H9 (cell line): ENCODE data around the gene GABRB1. TPM values are rescaled to one million over a fixed set of nuclear protein-coding genes. Genes with fewer than 3 reads are reported as not detected.

ENCODE experiments used
- DNase-seq: peaks from one replicate; pipeline ENCODE4 v3.0.0-alpha.2; 2017
- H2AFZ ChIP-seq: one replicate; pipeline ENCODE4 v1.6.1; 2013; ENCODE audit warnings: mild to moderate bottlenecking, low read length, control low read depth, moderate library complexity
- H2AK5ac ChIP-seq: 2 replicates; pipeline ENCODE4 v1.6.1; 2013; ENCODE audit warnings: low read length, control low read depth, mixed read lengths; ENCODE audit not compliant: insufficient read length
- H2BK120ac ChIP-seq: one replicate; pipeline ENCODE4 v1.6.1; 2013; ENCODE audit warnings: low read depth, mild to moderate bottlenecking, low read length, control low read depth, inconsistent platforms; ENCODE audit not compliant: poor library complexity, severe bottlenecking
- H2BK12ac ChIP-seq: 2 replicates; pipeline ENCODE4 v1.6.1; 2013; ENCODE audit warnings: low read length, control low read depth, mixed read lengths, low read depth; ENCODE audit not compliant: insufficient read length
- H2BK15ac ChIP-seq: 2 replicates; pipeline ENCODE4 v1.6.1; 2013; ENCODE audit warnings: low read depth, low read length, control low read depth
- H2BK20ac ChIP-seq: one replicate; pipeline ENCODE4 v1.6.1; 2013; ENCODE audit warnings: low read depth, mild to moderate bottlenecking, low read length, control low read depth, inconsistent platforms; ENCODE audit not compliant: poor library complexity, severe bottlenecking
- H2BK5ac ChIP-seq: 2 replicates; pipeline ENCODE4 v1.6.1; 2013; ENCODE audit warnings: low read length, control low read depth, mixed read lengths; ENCODE audit not compliant: insufficient read length
- H3K14ac ChIP-seq: 2 replicates; pipeline ENCODE4 v1.6.1; 2013; ENCODE audit warnings: low read length, control low read depth; ENCODE audit not compliant: insufficient read depth
- H3K18ac ChIP-seq: 2 replicates; pipeline ENCODE4 v1.6.1; 2013; ENCODE audit warnings: low read depth, mild to moderate bottlenecking, mixed read lengths, low read length, control low read depth; ENCODE audit not compliant: insufficient read length
- H3K23ac ChIP-seq: 2 replicates; pipeline ENCODE4 v1.6.1; 2013; ENCODE audit warnings: low read length, control low read depth, mixed read lengths, low read depth; ENCODE audit not compliant: insufficient read length
- H3K23me2 ChIP-seq: 2 replicates; pipeline ENCODE4 v1.6.1; 2013; ENCODE audit warnings: low read depth, mild to moderate bottlenecking, mixed read lengths, low read length, control low read depth; ENCODE audit not compliant: insufficient read length, poor library complexity, severe bottlenecking
- H3K27ac ChIP-seq: 2 replicates; pipeline ENCODE4 v1.5.1; 2013; ENCODE audit warnings: low read length, control low read depth, mixed read lengths, low read depth; ENCODE audit not compliant: insufficient read length
- H3K27me3 ChIP-seq: 2 replicates; pipeline ENCODE4 v1.6.1; 2013; ENCODE audit warnings: low read length, control low read depth, inconsistent platforms; ENCODE audit not compliant: insufficient read depth
- H3K4ac ChIP-seq: 2 replicates; pipeline ENCODE4 v1.6.1; 2013; ENCODE audit warnings: low read depth, mild to moderate bottlenecking, control low read depth, inconsistent platforms, low read length, moderate library complexity
- H3K4me1 ChIP-seq: 2 replicates; pipeline ENCODE4 v1.6.1; 2013; ENCODE audit warnings: low read length, control low read depth, inconsistent platforms; ENCODE audit not compliant: insufficient read depth
- H3K4me2 ChIP-seq: 2 replicates; pipeline ENCODE4 v1.6.1; 2013; ENCODE audit warnings: low read length, control low read depth, mixed read lengths; ENCODE audit not compliant: insufficient read length, insufficient read depth
- H3K56ac ChIP-seq: 2 replicates; pipeline ENCODE4 v1.6.1; 2013; ENCODE audit warnings: low read depth, mild to moderate bottlenecking, mixed read lengths, low read length, control low read depth; ENCODE audit not compliant: insufficient read length
- H3K79me1 ChIP-seq: 2 replicates; pipeline ENCODE4 v1.6.1; 2013; ENCODE audit warnings: low read depth, mild to moderate bottlenecking, moderate library complexity, low read length, control low read depth, inconsistent platforms; ENCODE audit not compliant: insufficient read depth, poor library complexity, severe bottlenecking
- H3K79me2 ChIP-seq: 2 replicates; pipeline ENCODE4 v1.6.1; 2013; ENCODE audit warnings: low read length, control low read depth, inconsistent platforms; ENCODE audit not compliant: insufficient read depth
- H3K9ac ChIP-seq: 2 replicates; pipeline ENCODE4 v1.6.1; 2013; ENCODE audit warnings: low read length, control low read depth, mixed read lengths; ENCODE audit not compliant: insufficient read length; ENCODE audit errors: extremely low read depth
- H3K9me3 ChIP-seq: one replicate; pipeline ENCODE4 v1.6.1; 2013; ENCODE audit warnings: low read depth, low read length, inconsistent platforms; ENCODE audit not compliant: control insufficient read depth
- H3T11ph ChIP-seq: one replicate; pipeline ENCODE4 v1.6.1; 2013; ENCODE audit warnings: mild to moderate bottlenecking, low read length, control low read depth, inconsistent platforms
- H4K20me1 ChIP-seq: one replicate; pipeline ENCODE4 v1.6.1; 2013; ENCODE audit not compliant: control insufficient read depth, insufficient read length, insufficient read depth
- H4K5ac ChIP-seq: 2 replicates; pipeline ENCODE4 v1.6.1; 2013; ENCODE audit warnings: low read depth, mild to moderate bottlenecking, mixed read lengths, low read length, control low read depth; ENCODE audit not compliant: insufficient read length
- H4K8ac ChIP-seq: replicated peaks from 2 replicates; pipeline ENCODE4 v1.6.1; 2013; ENCODE audit warnings: low read length, control low read depth, mixed read lengths, low read depth; ENCODE audit not compliant: insufficient read length
- H4K91ac ChIP-seq: 2 replicates; pipeline ENCODE4 v1.6.1; 2013; ENCODE audit warnings: low read depth, mild to moderate bottlenecking, moderate library complexity, mixed read lengths, low read length, control low read depth; ENCODE audit not compliant: insufficient read length
- H3K27ac Mint-ChIP-seq, 3 experiments: 2 replicates in 2 of 3; 3 replicates in 1 of 3; pipeline ENCODE4 v1.8.0; 2020 to 2021; ENCODE audit warnings: mixed read lengths in 3 of 3, mild to moderate bottlenecking in 1 of 3, moderate library complexity in 1 of 3
- H3K27me3 Mint-ChIP-seq: 2 replicates; pipeline ENCODE4 v1.8.0; 2021; ENCODE audit warnings: low read depth, mild to moderate bottlenecking, moderate library complexity, mixed read lengths
- H3K36me3 Mint-ChIP-seq, 3 experiments: 2 replicates in 2 of 3; 3 replicates in 1 of 3; pipeline ENCODE4 v1.8.0; 2020 to 2021; ENCODE audit warnings: low read depth in 3 of 3, mixed read lengths in 3 of 3; ENCODE audit not compliant: insufficient read depth in 1 of 3
- H3K4me1 Mint-ChIP-seq, 2 experiments: 2 replicates each; pipeline ENCODE4 v1.8.0; 2020; ENCODE audit warnings: mixed read lengths in 2 of 2
- H3K4me3 Mint-ChIP-seq, 2 experiments: 2 replicates in 1 of 2; 3 replicates in 1 of 2; pipeline ENCODE4 v1.8.0; 2020 to 2021; ENCODE audit warnings: mild to moderate bottlenecking in 2 of 2, mixed read lengths in 2 of 2, moderate library complexity in 1 of 2
- H3K9me3 Mint-ChIP-seq, 2 experiments: 2 replicates in 1 of 2; 3 replicates in 1 of 2; pipeline ENCODE4 v1.8.0; 2020; ENCODE audit warnings: mild to moderate bottlenecking in 2 of 2, mixed read lengths in 2 of 2, moderate library complexity in 1 of 2
- CTCF ChIP-seq: fragments of 200-600 bp; sonication (generic); conservative IDR thresholded peaks from 3 replicates; pipeline ENCODE4 v1.8.0; 2021; ENCODE audit warnings: antibody characterized with exemption, mild to moderate bottlenecking
- WGBS: extraction: QIAGEN DNeasy Blood & Tissue Kit; methylation state at CpG from one replicate; pipeline ENCODE4 v1.1.7; 2013; ENCODE audit warnings: missing lambda C conversion rate, low lambda C conversion rate, mixed read lengths; ENCODE audit not compliant: insufficient read length; ENCODE audit errors: extremely low coverage; 5-methylcytosine and 5-hydroxymethylcytosine counted together
- total RNA-seq: library from RNA; stranded (reverse); gene quantifications from 2 replicates; pipeline ENCODE4 v1.2.1, GENCODE V29; 2021

The GABRB1 gene
- total RNA-seq, 1 experiment from 2014 or later = 0.39 TPM

GRCh38 chr4:47419296-47419695, 387.9 kb downstream of the GABRB1 start:
- no peak overlapping the region for H4K91ac ChIP-seq
- H2AK5ac ChIP-seq = no peak overlapping the region
- no peak overlapping the region for H2BK5ac ChIP-seq
- H4K5ac ChIP-seq = no peak overlapping the region
- H2BK20ac ChIP-seq = no peak overlapping the region
- no peaks in the 10 kb centered on the region for H3K23me2 ChIP-seq
- DNase-seq = no peak
- no peak overlapping the region for H3K23ac ChIP-seq
- WGBS = no CpG with 5 or more reads among the region's 2 CpGs
- no peaks in the 10 kb centered on the region for H3K9me3 ChIP-seq
- H4K20me1 ChIP-seq = no peaks in the 10 kb centered on the region
- no peak overlapping the region for H3K18ac ChIP-seq
- no peaks in the 10 kb centered on the region for H3K27me3 ChIP-seq
- H3K4ac ChIP-seq = no peak overlapping the region
- H3K4me1 ChIP-seq = no peaks in the 10 kb centered on the region; the same call in 1 of the 2 replicates
- no peak overlapping the region for H2BK15ac ChIP-seq
- no peak overlapping the region for H3K27ac ChIP-seq
- H3K4me3 Mint-ChIP-seq = no peak overlapping the region
- H3T11ph ChIP-seq = no peak overlapping the region
- no peak overlapping the region for H3K14ac ChIP-seq
- H3K4me1 Mint-ChIP-seq = peaks cover 7 to 10% of the 10 kb centered on the region in 2 experiments
- H3K79me2 ChIP-seq = no peaks in the 10 kb centered on the region
- no peak overlapping the region for H2AFZ ChIP-seq
- H3K9me3 Mint-ChIP-seq = no peaks in the 10 kb centered on the region
- H2BK120ac ChIP-seq = no peak overlapping the region
- H3K27ac Mint-ChIP-seq = no peak overlapping the region
- no peak overlapping the region for H3K56ac ChIP-seq
- no peak overlapping the region for H2BK12ac ChIP-seq
- no peak for TF ChIP-seq CTCF
- no peak overlapping the region for H4K8ac ChIP-seq
- H3K79me1 ChIP-seq = no peaks in the 10 kb centered on the region
- H3K9ac ChIP-seq = no peak overlapping the region
- H3K4me2 ChIP-seq = no peak overlapping the region
- no peaks in the 10 kb centered on the region for H3K36me3 Mint-ChIP-seq
- H3K27me3 Mint-ChIP-seq = peaks cover 2% of the 10 kb centered on the region
